AG09309 (cell line): Measurements from ENCODE around the gene MKNK2.

Experiments used
- DNase-seq: peaks from one replicate; pipeline ENCODE4 v3.0.0-alpha.2; 2010; ENCODE audit warnings: low read depth
- H3K4me3 ChIP-seq: 2 replicates; pipeline ENCODE4 v1.5.1; 2011; ENCODE audit warnings: mild to moderate bottlenecking, low read depth, low read length, moderate library complexity; ENCODE audit not compliant: control insufficient read depth
- CTCF ChIP-seq: IDR thresholded peaks from 2 replicates; pipeline ENCODE4 v1.5.1; 2011; ENCODE audit warnings: mild to moderate bottlenecking, low read depth, low read length, inconsistent platforms; ENCODE audit not compliant: insufficient read depth, control insufficient read depth; ENCODE audit errors: missing control alignments

MKNK2 gene

GRCh38 chr19:2012941-2013682 is 37.9 kb downstream of the MKNK2 start:
- TF ChIP-seq CTCF = no peak
- no peak overlapping the region for H3K4me3 ChIP-seq
- no peak for DNase-seq

GRCh38 chr19:2011169-2011568 is 39.9 kb downstream of the MKNK2 start:
- no peak overlapping the region for H3K4me3 ChIP-seq
- no peak for DNase-seq
- no peak for TF ChIP-seq CTCF

GRCh38 chr19:2010135-2010668 is 40.8 kb downstream of the MKNK2 start:
- TF ChIP-seq CTCF = no peak
- no peak overlapping the region for H3K4me3 ChIP-seq
- DNase-seq = no peak

- no peak overlapping the region for H3K4me3 ChIP-seq
- TF ChIP-seq CTCF = no peak
- DNase-seq = no peak
Observed at GRCh38 chr19:2003874-2004273, 47.2 kb downstream of the MKNK2 start.

GRCh38 chr19:1999856-2000515 is 51.1 kb downstream of the MKNK2 start:
- no peak overlapping the region for H3K4me3 ChIP-seq
- TF ChIP-seq CTCF = no peak
- no peak for DNase-seq

- no peak for DNase-seq
- no peak overlapping the region for H3K4me3 ChIP-seq
- no peak for TF ChIP-seq CTCF
Observed at GRCh38 chr19:1998712-1999708, 52.0 kb downstream of the MKNK2 start.
